MM.1S (cell line): ENCODE results near the gene TXNDC11.

ENCODE experiments used
- DNase-seq: peaks from one replicate; pipeline ENCODE4 v3.0.0-alpha.2; 2015
- H2AFZ ChIP-seq: fragments of 300-600 bp; sonication (generic); 2 replicates; pipeline ENCODE4 v1.6.0; 2016; ENCODE audit warnings: antibody characterized with exemption, low read length
- H3F3A ChIP-seq: fragments of 300-600 bp; sonication (generic); 2 replicates; pipeline ENCODE4 v1.6.1; 2016; ENCODE audit warnings: mild to moderate bottlenecking, antibody characterized with exemption, low read length, moderate library complexity, mixed read lengths; ENCODE audit not compliant: insufficient read depth
- H3K27ac ChIP-seq: fragments of 300-600 bp; sonication (generic); 2 replicates; pipeline ENCODE4 v1.5.1; 2016; ENCODE audit warnings: mild to moderate bottlenecking, low read length
- H3K27me3 ChIP-seq: fragments of 300-600 bp; sonication (generic); replicated peaks from 2 replicates; pipeline ENCODE4 v1.6.0; 2016; ENCODE audit warnings: low read length; ENCODE audit not compliant: insufficient read depth
- H3K36me3 ChIP-seq: fragments of 300-600 bp; sonication (generic); replicated peaks from 2 replicates; pipeline ENCODE4 v1.6.1; 2016; ENCODE audit warnings: mild to moderate bottlenecking, low read length, mixed read lengths; ENCODE audit not compliant: insufficient read depth
- H3K4me1 ChIP-seq: fragments of 300-600 bp; sonication (generic); 2 replicates; pipeline ENCODE4 v1.6.1; 2016; ENCODE audit warnings: low read length, mixed read lengths
- H3K4me2 ChIP-seq: fragments of 300-600 bp; sonication (generic); 2 replicates; pipeline ENCODE4 v1.6.0; 2016; ENCODE audit warnings: low read depth, low read length
- H3K4me3 ChIP-seq: fragments of 300-600 bp; sonication (generic); 2 replicates; pipeline ENCODE4 v1.5.1; 2016; ENCODE audit warnings: low read length, mixed read lengths
- H3K79me2 ChIP-seq: fragments of 300-600 bp; sonication (generic); 2 replicates; pipeline ENCODE4 v1.6.1; 2016; ENCODE audit warnings: mixed run types, low read length, mixed read lengths
- H3K9ac ChIP-seq: fragments of 300-600 bp; sonication (generic); 2 replicates; pipeline ENCODE4 v1.6.1; 2016; ENCODE audit warnings: low read length, mixed read lengths
- H3K9me2 ChIP-seq: fragments of 300-600 bp; sonication (generic); replicated peaks from 2 replicates; pipeline ENCODE4 v1.6.1; 2016; ENCODE audit warnings: mild to moderate bottlenecking, low read length, mixed read lengths; ENCODE audit not compliant: insufficient read depth
- H3K9me3 ChIP-seq: fragments of 300-600 bp; sonication (generic); replicated peaks from 2 replicates; pipeline ENCODE4 v1.6.1; 2016; ENCODE audit warnings: mild to moderate bottlenecking, low read length, mixed read lengths; ENCODE audit not compliant: insufficient read depth
- H4K20me1 ChIP-seq: fragments of 300-600 bp; sonication (generic); 2 replicates; pipeline ENCODE4 v1.6.1; 2016; ENCODE audit warnings: mild to moderate bottlenecking, low read length, moderate library complexity, mixed read lengths; ENCODE audit not compliant: insufficient read depth
- EZH2 ChIP-seq: fragments of 300-600 bp; sonication (generic); optimal IDR thresholded peaks from 2 replicates; pipeline ENCODE3; 2017; ENCODE audit warnings: low read depth, mild to moderate bottlenecking, antibody characterized with exemption, low read length, mixed read lengths
- EZH2phosphoT487 ChIP-seq: fragments of 300-600 bp; sonication (generic); IDR thresholded peaks from 2 replicates; pipeline ENCODE4 v1.6.1; 2018; ENCODE audit warnings: antibody characterized with exemption, low read length
- TF ChIP-seq, protein P1 (sequence below): fragments of 300-600 bp; sonication (generic); IDR thresholded peaks from 2 replicates; pipeline ENCODE4 v1.5.1; 2016; ENCODE audit warnings: antibody characterized with exemption, low read length, mixed read lengths

TXNDC11 gene

GRCh38 chr16:11759163-11759834 is 16.6 kb upstream of the TXNDC11 start:
- TF ChIP-seq EZH2: no peak
- TF ChIP-seq EZH2phosphoT487: no peak
- TF ChIP-seq, protein P1, sequence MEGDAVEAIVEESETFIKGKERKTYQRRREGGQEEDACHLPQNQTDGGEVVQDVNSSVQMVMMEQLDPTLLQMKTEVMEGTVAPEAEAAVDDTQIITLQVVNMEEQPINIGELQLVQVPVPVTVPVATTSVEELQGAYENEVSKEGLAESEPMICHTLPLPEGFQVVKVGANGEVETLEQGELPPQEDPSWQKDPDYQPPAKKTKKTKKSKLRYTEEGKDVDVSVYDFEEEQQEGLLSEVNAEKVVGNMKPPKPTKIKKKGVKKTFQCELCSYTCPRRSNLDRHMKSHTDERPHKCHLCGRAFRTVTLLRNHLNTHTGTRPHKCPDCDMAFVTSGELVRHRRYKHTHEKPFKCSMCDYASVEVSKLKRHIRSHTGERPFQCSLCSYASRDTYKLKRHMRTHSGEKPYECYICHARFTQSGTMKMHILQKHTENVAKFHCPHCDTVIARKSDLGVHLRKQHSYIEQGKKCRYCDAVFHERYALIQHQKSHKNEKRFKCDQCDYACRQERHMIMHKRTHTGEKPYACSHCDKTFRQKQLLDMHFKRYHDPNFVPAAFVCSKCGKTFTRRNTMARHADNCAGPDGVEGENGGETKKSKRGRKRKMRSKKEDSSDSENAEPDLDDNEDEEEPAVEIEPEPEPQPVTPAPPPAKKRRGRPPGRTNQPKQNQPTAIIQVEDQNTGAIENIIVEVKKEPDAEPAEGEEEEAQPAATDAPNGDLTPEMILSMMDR: no peak
- no peak for DNase-seq
- H3K4me1 ChIP-seq: no peaks in the 10 kb centered on the region
- H3K9me3 ChIP-seq: no peaks in the 10 kb centered on the region
- H3F3A ChIP-seq: no peaks in the 10 kb centered on the region
- no peak overlapping the region for H3K4me3 ChIP-seq
- peaks cover 14% of the 10 kb centered on the region for H3K36me3 ChIP-seq
- H3K79me2 ChIP-seq: peaks cover 19% of the 10 kb centered on the region
- H3K27me3 ChIP-seq: no peaks in the 10 kb centered on the region
- no peaks in the 10 kb centered on the region for H3K9me2 ChIP-seq
- H3K4me2 ChIP-seq: no peak overlapping the region
- H3K27ac ChIP-seq: no peak overlapping the region
- H4K20me1 ChIP-seq: no peaks in the 10 kb centered on the region
- no peak overlapping the region for H2AFZ ChIP-seq
- H3K9ac ChIP-seq: no peak overlapping the region

- no peak for DNase-seq
- no peak overlapping the region for H3K4me2 ChIP-seq
- no peak for TF ChIP-seq EZH2
- TF ChIP-seq, protein P1: no peak
- TF ChIP-seq EZH2phosphoT487: no peak
Measured at GRCh38 chr16:11757671-11758545, 15.3 kb upstream of the TXNDC11 start.

GRCh38 chr16:11756248-11756647 is 13.6 kb upstream of the TXNDC11 start:
- H4K20me1 ChIP-seq: no peaks in the 10 kb centered on the region
- no peaks in the 10 kb centered on the region for H3K4me1 ChIP-seq
- H3K4me3 ChIP-seq: no peak overlapping the region
- H3K36me3 ChIP-seq: peaks cover 13% of the 10 kb centered on the region
- peaks cover 10% of the 10 kb centered on the region; the same call in 1 of the 2 replicates for H3K79me2 ChIP-seq
- H3K27ac ChIP-seq: no peak overlapping the region
- peaks cover 4% of the 10 kb centered on the region; the same call in 1 of the 2 replicates for H3F3A ChIP-seq
- DNase-seq: no peak
- H3K9me3 ChIP-seq: no peaks in the 10 kb centered on the region
- no peak overlapping the region for H3K4me2 ChIP-seq
- H3K9ac ChIP-seq: no peak overlapping the region
- H3K9me2 ChIP-seq: no peaks in the 10 kb centered on the region
- no peaks in the 10 kb centered on the region for H3K27me3 ChIP-seq
- TF ChIP-seq, protein P1: no peak
- TF ChIP-seq EZH2 (no peak), EZH2phosphoT487 (no peak)
- H2AFZ ChIP-seq: no peak overlapping the region

More at GRCh38 chr16:11757671-11758545, 15.3 kb upstream of the TXNDC11 start:
- Histone ChIP-seq H3K27me3 (no peaks in the 10 kb centered on the region), H3F3A (no peaks in the 10 kb centered on the region), H3K9me3 (no peaks in the 10 kb centered on the region), H3K4me1 (no peaks in the 10 kb centered on the region), H4K20me1 (no peaks in the 10 kb centered on the region), H3K4me3 (no peak overlapping the region), H3K27ac (no peak overlapping the region), H3K36me3 (peaks cover 11% of the 10 kb centered on the region), H3K9me2 (no peaks in the 10 kb centered on the region), H3K79me2 (peaks cover 19% of the 10 kb centered on the region), H2AFZ (no peak overlapping the region), H3K9ac (no peak overlapping the region)
